ENCODE measurements around the gene IVNS1ABP. TPM values are rescaled to one million over a fixed set of nuclear protein-coding genes. Genes with fewer than 3 reads are reported as not detected.
A peak's percentile ranks its signal among the peaks of the same experiment; 100 is the strongest.

Gene IVNS1ABP
- total and polyA plus RNA-seq, 9 of the 15 experiments (the other 6 are each of a cell fraction or from before 2014, with no cell fraction given): 30.6 to 126 (median 77.7) TPM

GRCh38 chr1:185317886-185318310 lies 855 bp upstream of the IVNS1ABP start (continued):
- TF ChIP-seq TCF7 (IDR thresholded peaks at IDR 0.05; ENCODE audit: borderline replicate concordance): no peak
- peak; percentile 38; the same call in 1 of the 2 replicates for TF ChIP-seq TOE1 (IDR thresholded peaks at IDR 0.05; ENCODE audit: borderline replicate concordance)
- no peak for TF ChIP-seq TOE1 (CRISPR knock-in tag; IDR thresholded peaks at IDR 0.05; ENCODE audit: borderline replicate concordance, low read depth)
- TF ChIP-seq RBM17 (IDR thresholded peaks at IDR 0.05; ENCODE audit: borderline replicate concordance, low read depth, low read length): no peak
- TF ChIP-seq ZNF79 (CRISPR knock-in tag; IDR thresholded peaks at IDR 0.05; ENCODE audit: low read depth): no peak
- TF ChIP-seq SMARCA4 (IDR thresholded peaks at IDR 0.05): no peak
- TF ChIP-seq AFF4 (CRISPR knock-in tag; IDR thresholded peaks at IDR 0.05): no peak
- TF ChIP-seq ZBTB5 (IDR thresholded peaks at IDR 0.05): no peak
- no peak for TF ChIP-seq MYBL2 (IDR thresholded peaks at IDR 0.05; ENCODE audit: low read depth)
- TF ChIP-seq MYBL2 (CRISPR knock-in tag; IDR thresholded peaks at IDR 0.05; ENCODE audit: borderline replicate concordance): no peak
- no peak for TF ChIP-seq ATF2 (CRISPR knock-in tag; IDR thresholded peaks at IDR 0.05)
- no peak for TF ChIP-seq ZMIZ1 (IDR thresholded peaks at IDR 0.05; ENCODE audit: low read depth in 2 of 2, low read length in 2 of 2)
- TF ChIP-seq CC2D1A (IDR thresholded peaks at IDR 0.05): no peak; the same call in 1 of the 2 replicates
- TF ChIP-seq CREB5 (CRISPR knock-in tag; IDR thresholded peaks at IDR 0.05): no peak
